ENCODE data around the gene RFTN1.

Gene RFTN1

GRCh38 chr3:16514755-16515353 lies 1.4 kb upstream of the RFTN1 start:
- H3K9ac ChIP-seq (ENCODE audit: low read depth, low read length, poor library complexity, severe bottlenecking), result peak overlapping the region; percentile 95
- peaks cover 15% of the 10 kb centered on the region for H3F3A ChIP-seq (ENCODE audit: low read depth)
- H3K4me1 ChIP-seq (ENCODE audit: insufficient read depth, low read length, poor library complexity, severe bottlenecking), result peaks cover 88% of the 10 kb centered on the region
- H3K9me2 ChIP-seq (replicated peaks; ENCODE audit: low read depth, low read length), result no peaks in the 10 kb centered on the region
- H3K27me3 ChIP-seq (ENCODE audit: insufficient read depth, low read length, poor library complexity, severe bottlenecking), result no peaks in the 10 kb centered on the region
- H3K9me3 ChIP-seq (ENCODE audit: insufficient read depth, low read depth, low read length), result no peaks in the 10 kb centered on the region
- peaks cover 50% of the 10 kb centered on the region for H3K79me2 ChIP-seq (ENCODE audit: insufficient read depth, low read length)
- H3K4me3 ChIP-seq (ENCODE audit: low read length, poor library complexity, severe bottlenecking), result peak overlapping the region; percentile 83
- peaks cover 17% of the 10 kb centered on the region for H4K20me1 ChIP-seq (ENCODE audit: insufficient read depth, low read length, poor library complexity, severe bottlenecking)
- H2AFZ ChIP-seq (ENCODE audit: low read length), result no peak overlapping the region
- peak overlapping the region; percentile 94 for H3K4me2 ChIP-seq (ENCODE audit: low read depth, low read length, poor library complexity, severe bottlenecking)
- H3K36me3 ChIP-seq (ENCODE audit: insufficient read depth, low read length), result no peaks in the 10 kb centered on the region
- TF ChIP-seq CTCF (conservative IDR thresholded peaks at IDR 0.05; ENCODE audit: low read length) (no peak), EZH2phosphoT487 (IDR thresholded peaks at IDR 0.05; ENCODE audit: borderline replicate concordance) (no peak)

GRCh38 chr3:16514021-16514700 lies 662 bp upstream of the RFTN1 start:
- H3K36me3 ChIP-seq (ENCODE audit: insufficient read depth, low read length), result no peaks in the 10 kb centered on the region

GRCh38 chr3:16512435-16513140 lies 911 bp downstream of the RFTN1 start:
- Histone ChIP-seq H2AFZ (ENCODE audit: low read length) (peak overlapping the region; percentile 53; the same call in 1 of the 2 replicates), H3K9me3 (ENCODE audit: insufficient read depth, low read depth, low read length) (no peaks in the 10 kb centered on the region), H3F3A (ENCODE audit: low read depth) (peaks cover 15% of the 10 kb centered on the region), H3K36me3 (ENCODE audit: insufficient read depth, low read length) (no peaks in the 10 kb centered on the region), H3K27me3 (ENCODE audit: insufficient read depth, low read length, poor library complexity, severe bottlenecking) (no peaks in the 10 kb centered on the region), H3K9ac (ENCODE audit: low read depth, low read length, poor library complexity, severe bottlenecking) (peak overlapping the region; percentile 95), H3K4me3 (ENCODE audit: low read length, poor library complexity, severe bottlenecking) (peak overlapping the region; percentile 83), H3K4me1 (ENCODE audit: insufficient read depth, low read length, poor library complexity, severe bottlenecking) (peaks cover 87% of the 10 kb centered on the region), H3K79me2 (ENCODE audit: insufficient read depth, low read length) (peaks cover 72% of the 10 kb centered on the region), H4K20me1 (ENCODE audit: insufficient read depth, low read length, poor library complexity, severe bottlenecking) (peaks cover 38% of the 10 kb centered on the region), H3K9me2 (replicated peaks; ENCODE audit: low read depth, low read length) (no peaks in the 10 kb centered on the region), H3K4me2 (ENCODE audit: low read depth, low read length, poor library complexity, severe bottlenecking) (peak overlapping the region; percentile 98)
- TF ChIP-seq CTCF (conservative IDR thresholded peaks at IDR 0.05; ENCODE audit: low read length) (peak; percentile 42; the same call in 1 of the 2 replicates), EZH2phosphoT487 (IDR thresholded peaks at IDR 0.05; ENCODE audit: borderline replicate concordance) (no peak)

More at GRCh38 chr3:16514021-16514700, 662 bp upstream of the RFTN1 start:
- Histone ChIP-seq H3K79me2 (ENCODE audit: insufficient read depth, low read length) (peaks cover 57% of the 10 kb centered on the region), H3K9ac (ENCODE audit: low read depth, low read length, poor library complexity, severe bottlenecking) (peak overlapping the region; percentile 95), H3K9me3 (ENCODE audit: insufficient read depth, low read depth, low read length) (no peaks in the 10 kb centered on the region), H3K4me2 (ENCODE audit: low read depth, low read length, poor library complexity, severe bottlenecking) (peak overlapping the region; percentile 94), H3K4me3 (ENCODE audit: low read length, poor library complexity, severe bottlenecking) (peak overlapping the region; percentile 83), H4K20me1 (ENCODE audit: insufficient read depth, low read length, poor library complexity, severe bottlenecking) (peaks cover 23% of the 10 kb centered on the region), H3K4me1 (ENCODE audit: insufficient read depth, low read length, poor library complexity, severe bottlenecking) (peaks cover 87% of the 10 kb centered on the region), H2AFZ (ENCODE audit: low read length) (peak overlapping the region; percentile 71), H3F3A (ENCODE audit: low read depth) (peaks cover 15% of the 10 kb centered on the region), H3K27me3 (ENCODE audit: insufficient read depth, low read length, poor library complexity, severe bottlenecking) (no peaks in the 10 kb centered on the region), H3K9me2 (replicated peaks; ENCODE audit: low read depth, low read length) (no peaks in the 10 kb centered on the region)
- TF ChIP-seq CTCF (conservative IDR thresholded peaks at IDR 0.05; ENCODE audit: low read length), result no peak
- no peak for TF ChIP-seq EZH2phosphoT487 (IDR thresholded peaks at IDR 0.05; ENCODE audit: borderline replicate concordance)

All from Loucy (cell line).